Measurements from ENCODE around the gene SNRNP48. TPM values are rescaled to one million over a fixed set of nuclear protein-coding genes. Genes with fewer than 3 reads are reported as not detected.

Gene SNRNP48
- total and polyA plus RNA-seq, 5 experiments from 2014 or later, result 9.1 to 29.2 (median 13.7) TPM

Other genes with a start within 250 kb of the SNRNP48 start
- gene CAGE1, start 200.5 kb upstream of the SNRNP48 start, total RNA-seq, result under 1 TPM; 0.16 to 0.63 TPM
- not detected for gene CAGE1, start 200.5 kb upstream of the SNRNP48 start, polyA plus RNA-seq
- 10 to 100 TPM; 29.9 to 30.4 TPM for gene RIOK1, start 200.4 kb upstream of the SNRNP48 start, total RNA-seq
- 10 to 100 TPM; 18.1 to 24.4 (median 20.2) TPM for gene RIOK1, start 200.4 kb upstream of the SNRNP48 start, polyA plus RNA-seq
- gene DSP, start 48.5 kb upstream of the SNRNP48 start, total RNA-seq, result under 1 TPM; 0.47 to 0.60 TPM
- not detected for gene DSP, start 48.5 kb upstream of the SNRNP48 start, polyA plus RNA-seq
- gene BMP6, start 135.9 kb downstream of the SNRNP48 start, total RNA-seq, result not detected
- not detected for gene BMP6, start 135.9 kb downstream of the SNRNP48 start, polyA plus RNA-seq

Data from naive thymus-derived CD8-positive, alpha-beta T cell (primary cell).